HepG2 (cell line): ENCODE results near the gene EPHA1. TPM values are rescaled to one million over a fixed set of nuclear protein-coding genes. Genes with fewer than 3 reads are reported as not detected.

Source experiments
- FLYWCH1 ChIP-seq: sonication (generic); formaldehyde crosslinking; IDR thresholded peaks from 2 replicates; pipeline ENCODE4 v1.8.1; 2023; ENCODE audit warnings: mild to moderate bottlenecking, missing genetic modification reagents
- FOSL1 ChIP-seq: sonication (generic); formaldehyde crosslinking; IDR thresholded peaks from 2 replicates; pipeline ENCODE4 v1.9.0; 2021; ENCODE audit warnings: missing genetic modification reagents, borderline replicate concordance
- HMGA1 ChIP-seq: sonication (generic); formaldehyde crosslinking; conservative IDR thresholded peaks from 2 replicates; pipeline ENCODE4 v1.4.0; 2020; ENCODE audit warnings: missing genetic modification reagents
- IKZF1 ChIP-seq: fragments of 450-650 bp; IDR thresholded peaks from 2 replicates; pipeline ENCODE4 v1.7.1; 2016
- ISL2 ChIP-seq: sonication (generic); formaldehyde crosslinking; IDR thresholded peaks from 2 replicates; pipeline ENCODE4 v1.5.0; 2020; ENCODE audit warnings: missing genetic modification reagents
- JDP2 ChIP-seq: sonication (generic); formaldehyde crosslinking; IDR thresholded peaks from 2 replicates; pipeline ENCODE4 v1.8.1; 2022; ENCODE audit warnings: missing genetic modification reagents, borderline replicate concordance
- KMT2A ChIP-seq: sonication (generic); formaldehyde crosslinking; IDR thresholded peaks from 2 replicates; pipeline ENCODE4 v1.4.0; 2020; ENCODE audit warnings: missing genetic modification reagents
- MAFG ChIP-seq: sonication (generic); formaldehyde crosslinking; IDR thresholded peaks from 2 replicates; pipeline ENCODE4 v1.5.1; 2020; ENCODE audit warnings: mild to moderate bottlenecking, missing genetic modification reagents
- MATR3 ChIP-seq: sonication (generic); formaldehyde crosslinking; IDR thresholded peaks from 2 replicates; pipeline ENCODE4 v1.4.0; 2020; ENCODE audit warnings: missing genetic modification reagents
- MED1 ChIP-seq: sonication (generic); formaldehyde crosslinking; IDR thresholded peaks from 2 replicates; pipeline ENCODE4 v1.4.0; 2020; ENCODE audit warnings: missing genetic modification reagents
- NFE2L2 ChIP-seq: fragments of 150-350 bp; IDR thresholded peaks from 2 replicates; pipeline ENCODE4 v1.6.1; 2014; ENCODE audit warnings: low read length
- POLR2AphosphoS5 ChIP-seq: IDR thresholded peaks from 2 replicates; pipeline ENCODE4 v1.6.1; 2012; ENCODE audit warnings: low read depth, low read length
- RBM22 ChIP-seq: fragments of 200-400 bp; formaldehyde crosslinking; optimal IDR thresholded peaks from 2 replicates; pipeline ENCODE3; 2017; ENCODE audit warnings: mild to moderate bottlenecking, low read length, moderate library complexity
- SAFB2 ChIP-seq: sonication (generic); formaldehyde crosslinking; IDR thresholded peaks from 2 replicates; pipeline ENCODE4 v1.5.1; 2020; ENCODE audit warnings: missing genetic modification reagents, low read depth, mild to moderate bottlenecking, borderline replicate concordance
- SETDB1 ChIP-seq: sonication (generic); formaldehyde crosslinking; IDR thresholded peaks from 2 replicates; pipeline ENCODE4 v1.5.1; 2020; ENCODE audit warnings: missing genetic modification reagents, mild to moderate bottlenecking, borderline replicate concordance
- SRF ChIP-seq: IDR thresholded peaks from 2 replicates; pipeline ENCODE4 v1.6.1; 2011; ENCODE audit warnings: mild to moderate bottlenecking, low read depth, low read length, moderate library complexity
- TAF1 ChIP-seq: sonication (generic); formaldehyde crosslinking; IDR thresholded peaks from 2 replicates; pipeline ENCODE4 v1.4.0; 2020; ENCODE audit warnings: missing genetic modification reagents
- ZBTB20 ChIP-seq: sonication (generic); formaldehyde crosslinking; IDR thresholded peaks from 2 replicates; pipeline ENCODE4 v1.8.1; 2023; ENCODE audit warnings: missing genetic modification reagents, low read depth, mild to moderate bottlenecking, borderline replicate concordance
- ZFP36L2 ChIP-seq: sonication (generic); formaldehyde crosslinking; IDR thresholded peaks from 2 replicates; pipeline ENCODE4 v1.4.0; 2020; ENCODE audit warnings: missing genetic modification reagents
- ZNF136 ChIP-seq: sonication (generic); formaldehyde crosslinking; IDR thresholded peaks from 2 replicates; pipeline ENCODE4 v1.8.1; 2022; ENCODE audit warnings: low read depth, mild to moderate bottlenecking, moderate library complexity, missing genetic modification reagents
- ZNF460 ChIP-seq: sonication (generic); formaldehyde crosslinking; IDR thresholded peaks from 2 replicates; pipeline ENCODE4 v1.5.1; 2020; ENCODE audit warnings: missing genetic modification reagents, mild to moderate bottlenecking, borderline replicate concordance
- ZNF652 ChIP-seq: IDR thresholded peaks from 2 replicates; pipeline ENCODE4 v1.6.1; 2016; ENCODE audit warnings: low read depth, borderline replicate concordance
- ZNF724P ChIP-seq: sonication (generic); formaldehyde crosslinking; IDR thresholded peaks from 2 replicates; pipeline ENCODE4 v1.8.0; 2022; ENCODE audit warnings: missing genetic modification reagents, borderline replicate concordance
- polyA plus RNA-seq, 8 experiments: library from polyadenylated mRNA; depleted of rRNA in 3 of 8; stranded (reverse) in 7 of 8; unstranded in 1 of 8; fragments of >200 nt; fragmentation: Illumina TruSeq in 4 of 8; extraction: Trizol in 4 of 8; gene quantifications; 2 replicates each; pipeline versions ENCODE4 v1.2.1 to v1.2.3, GENCODE V29; 2011 to 2016; ENCODE audit warnings: low read depth in 4 of 8, missing spikeins in 1 of 8, mixed read lengths in 1 of 8; ENCODE audit not compliant: insufficient read depth in 1 of 8
- total RNA-seq, 5 experiments: library from RNA; depleted of rRNA; stranded (reverse); fragments of >200 nt; fragmentation: Illumina TruSeq; extraction: Trizol; gene quantifications; 2 replicates each; pipeline ENCODE4 v1.2.3, GENCODE V29; 2016; ENCODE audit warnings: low read depth in 1 of 5
- TF ChIP-seq, protein P1 (sequence below): sonication (generic); formaldehyde crosslinking; IDR thresholded peaks from 2 replicates; pipeline ENCODE4 v1.8.0; 2022; ENCODE audit warnings: mild to moderate bottlenecking, missing genetic modification reagents; ENCODE audit not compliant: insufficient replicate concordance
- TF ChIP-seq, protein P2 (sequence below): sonication (generic); formaldehyde crosslinking; IDR thresholded peaks from 2 replicates; pipeline ENCODE4 v1.5.1; 2020; ENCODE audit warnings: mild to moderate bottlenecking, missing genetic modification reagents
- TF ChIP-seq, protein P3 (sequence below): IDR thresholded peaks from 2 replicates; pipeline ENCODE4 v1.6.1; 2016; ENCODE audit warnings: missing genetic modification reagents, missing compliant biosample characterization

EPHA1 gene
- total and polyA plus RNA-seq, 2 of the 13 experiments (the other 11 are each of a cell fraction or from before 2014, with no cell fraction given): 4.6 to 17.1 TPM

DNA sequence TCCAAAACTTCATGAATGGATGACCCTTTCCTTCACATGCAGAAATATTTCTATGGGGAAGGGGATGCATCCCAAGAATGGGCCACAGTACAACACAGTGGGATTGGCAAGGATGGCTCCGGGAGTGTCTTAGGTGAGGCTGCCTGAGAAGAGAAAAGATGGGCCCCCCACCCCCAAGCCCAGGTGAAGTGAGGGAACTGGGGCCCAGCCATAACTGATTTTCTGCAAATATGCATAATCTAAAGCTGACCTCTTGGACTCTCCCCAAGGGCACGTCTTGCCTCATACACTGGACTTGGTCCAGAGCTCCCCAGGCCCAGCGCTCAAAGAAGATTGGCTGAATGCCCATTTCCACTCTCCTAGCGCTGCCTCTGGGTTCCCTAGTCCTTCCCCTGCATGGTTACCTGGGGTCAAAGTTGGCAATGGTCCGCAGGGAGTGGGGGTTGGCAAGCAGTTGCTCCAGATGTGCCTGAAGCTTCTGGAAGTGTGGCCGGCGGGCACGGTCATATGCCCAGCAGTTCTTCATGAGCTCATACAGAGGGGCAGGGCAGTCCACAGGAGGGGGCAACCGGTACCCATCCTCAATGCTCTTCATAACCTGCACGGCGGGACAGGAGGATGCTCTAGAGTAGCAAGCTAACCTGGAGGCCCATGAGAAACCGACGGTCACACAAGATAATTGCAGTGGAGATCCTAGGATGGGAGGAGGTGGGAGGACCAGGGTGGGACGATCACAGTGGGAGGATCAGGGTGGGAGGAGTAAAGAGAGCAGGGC lies 15.2 kb downstream of the EPHA1 start (continued):
- TF ChIP-seq KMT2A (CRISPR knock-in tag) (no peak), SETDB1 (CRISPR knock-in tag) (no peak), JDP2 (CRISPR knock-in tag) (no peak), ZNF460 (no peak), ZNF724P (CRISPR knock-in tag) (no peak), RBM22 (peak; percentile 56), MED1 (CRISPR knock-in tag) (peak; percentile 83), SAFB2 (CRISPR knock-in tag) (no peak; the same call in 1 of the 2 replicates), IKZF1 (no peak), ZBTB20 (peak; percentile 57; the same call in 1 of the 2 replicates), FOSL1 (CRISPR knock-in tag) (no peak), POLR2AphosphoS5 (no peak), ZFP36L2 (CRISPR knock-in tag) (no peak), MAFG (CRISPR knock-in tag) (no peak), SRF (no peak), FLYWCH1 (CRISPR knock-in tag) (no peak), ISL2 (CRISPR knock-in tag) (peak; percentile 75), ZNF652 (CRISPR knock-in tag) (peak; percentile 14; the same call in 1 of the 2 replicates), ZNF136 (no peak), NFE2L2 (no peak), TAF1 (CRISPR knock-in tag) (no peak), MATR3 (CRISPR knock-in tag) (no peak), HMGA1 (CRISPR knock-in tag) (no peak)
- TF ChIP-seq, protein P1, sequence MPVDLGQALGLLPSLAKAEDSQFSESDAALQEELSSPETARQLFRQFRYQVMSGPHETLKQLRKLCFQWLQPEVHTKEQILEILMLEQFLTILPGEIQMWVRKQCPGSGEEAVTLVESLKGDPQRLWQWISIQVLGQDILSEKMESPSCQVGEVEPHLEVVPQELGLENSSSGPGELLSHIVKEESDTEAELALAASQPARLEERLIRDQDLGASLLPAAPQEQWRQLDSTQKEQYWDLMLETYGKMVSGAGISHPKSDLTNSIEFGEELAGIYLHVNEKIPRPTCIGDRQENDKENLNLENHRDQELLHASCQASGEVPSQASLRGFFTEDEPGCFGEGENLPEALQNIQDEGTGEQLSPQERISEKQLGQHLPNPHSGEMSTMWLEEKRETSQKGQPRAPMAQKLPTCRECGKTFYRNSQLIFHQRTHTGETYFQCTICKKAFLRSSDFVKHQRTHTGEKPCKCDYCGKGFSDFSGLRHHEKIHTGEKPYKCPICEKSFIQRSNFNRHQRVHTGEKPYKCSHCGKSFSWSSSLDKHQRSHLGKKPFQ (CRISPR knock-in tag): no peak
- TF ChIP-seq, protein P2, sequence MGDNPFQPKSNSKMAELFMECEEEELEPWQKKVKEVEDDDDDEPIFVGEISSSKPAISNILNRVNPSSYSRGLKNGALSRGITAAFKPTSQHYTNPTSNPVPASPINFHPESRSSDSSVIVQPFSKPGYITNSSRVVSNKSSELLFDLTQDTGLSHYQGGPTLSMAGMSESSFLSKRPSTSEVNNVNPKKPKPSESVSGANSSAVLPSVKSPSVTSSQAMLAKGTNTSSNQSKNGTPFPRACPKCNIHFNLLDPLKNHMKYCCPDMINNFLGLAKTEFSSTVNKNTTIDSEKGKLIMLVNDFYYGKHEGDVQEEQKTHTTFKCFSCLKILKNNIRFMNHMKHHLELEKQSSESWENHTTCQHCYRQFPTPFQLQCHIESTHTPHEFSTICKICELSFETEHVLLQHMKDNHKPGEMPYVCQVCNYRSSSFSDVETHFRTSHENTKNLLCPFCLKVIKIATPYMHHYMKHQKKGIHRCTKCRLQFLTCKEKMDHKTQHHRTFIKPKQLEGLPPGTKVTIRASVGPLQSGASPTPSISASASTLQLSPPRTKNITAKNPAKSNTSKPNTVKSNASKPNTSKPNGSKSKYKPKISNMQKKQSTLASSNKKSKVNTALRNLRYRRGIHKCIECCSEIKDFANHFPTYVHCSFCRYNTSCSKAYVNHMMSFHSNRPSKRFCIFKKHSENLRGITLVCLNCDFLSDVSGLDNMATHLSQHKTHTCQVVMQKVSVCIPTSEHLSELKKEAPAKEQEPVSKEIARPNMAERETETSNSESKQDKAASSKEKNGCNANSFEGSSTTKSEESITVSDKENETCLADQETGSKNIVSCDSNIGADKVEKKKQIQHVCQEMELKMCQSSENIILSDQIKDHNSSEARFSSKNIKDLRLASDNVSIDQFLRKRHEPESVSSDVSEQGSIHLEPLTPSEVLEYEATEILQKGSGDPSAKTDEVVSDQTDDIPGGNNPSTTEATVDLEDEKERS (CRISPR knock-in tag): no peak
- TF ChIP-seq, protein P3, sequence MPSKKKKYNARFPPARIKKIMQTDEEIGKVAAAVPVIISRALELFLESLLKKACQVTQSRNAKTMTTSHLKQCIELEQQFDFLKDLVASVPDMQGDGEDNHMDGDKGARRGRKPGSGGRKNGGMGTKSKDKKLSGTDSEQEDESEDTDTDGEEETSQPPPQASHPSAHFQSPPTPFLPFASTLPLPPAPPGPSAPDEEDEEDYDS (CRISPR knock-in tag): peak; percentile 33; the same call in 1 of the 2 replicates
